Activated CD4-positive, alpha-beta T cell treated with anti-CD3 and anti-CD28 coated beads for 4 hours (primary cell): ENCODE measurements around the gene KTN1.

Experiments used
- DNase-seq, 2 donors: peaks; one replicate each; pipeline ENCODE4 v3.0.0-alpha.2; 2020

KTN1 gene

DNA sequence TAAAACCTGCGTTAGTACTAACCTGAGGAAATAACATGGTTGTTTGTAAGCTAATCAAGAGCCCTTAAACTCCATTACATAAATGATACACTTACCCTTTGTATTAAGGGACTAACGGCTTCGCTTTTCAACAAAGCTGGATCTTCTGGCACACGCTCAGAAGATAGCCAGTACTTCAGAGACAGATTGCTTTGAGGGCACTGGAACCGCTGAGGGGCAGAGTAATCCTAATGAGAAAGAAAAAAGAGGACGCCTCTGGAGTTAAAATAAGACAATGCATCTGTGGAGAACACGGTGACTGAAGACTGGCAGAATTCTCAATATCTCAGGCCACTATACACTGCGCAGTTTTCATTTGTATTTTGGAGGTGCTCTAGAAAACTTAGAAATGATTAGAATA is 1.5 kb upstream of the KTN1 start:
- DNase-seq, result no peak

- peak; percentile 26 to 56 for DNase-seq
Observed at GRCh38 chr14:55580470-55581341, 699 bp downstream of the KTN1 start.

GRCh38 chr14:55581342-55581771 is 1.4 kb downstream of the KTN1 start:
- no peak for DNase-seq

DNA sequence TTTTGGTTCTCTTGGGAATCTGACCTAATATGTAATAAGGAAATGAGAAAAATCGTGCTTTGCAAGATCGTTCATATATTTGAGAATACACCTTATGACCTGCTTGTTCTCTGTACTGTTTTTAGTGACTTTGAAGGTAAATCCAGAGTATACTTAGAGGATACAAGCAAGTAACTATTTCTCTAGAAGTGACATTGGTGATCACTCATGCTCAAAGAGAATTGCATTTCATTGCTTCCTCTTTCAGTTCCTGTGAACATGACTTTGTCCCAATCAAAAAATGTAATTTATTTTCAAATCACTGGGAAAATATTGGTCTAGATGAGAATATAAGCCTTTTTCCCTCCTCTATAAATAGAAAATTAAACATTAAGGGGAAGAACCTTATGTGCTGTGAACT is 2.7 kb downstream of the KTN1 start:
- no peak for DNase-seq

DNA sequence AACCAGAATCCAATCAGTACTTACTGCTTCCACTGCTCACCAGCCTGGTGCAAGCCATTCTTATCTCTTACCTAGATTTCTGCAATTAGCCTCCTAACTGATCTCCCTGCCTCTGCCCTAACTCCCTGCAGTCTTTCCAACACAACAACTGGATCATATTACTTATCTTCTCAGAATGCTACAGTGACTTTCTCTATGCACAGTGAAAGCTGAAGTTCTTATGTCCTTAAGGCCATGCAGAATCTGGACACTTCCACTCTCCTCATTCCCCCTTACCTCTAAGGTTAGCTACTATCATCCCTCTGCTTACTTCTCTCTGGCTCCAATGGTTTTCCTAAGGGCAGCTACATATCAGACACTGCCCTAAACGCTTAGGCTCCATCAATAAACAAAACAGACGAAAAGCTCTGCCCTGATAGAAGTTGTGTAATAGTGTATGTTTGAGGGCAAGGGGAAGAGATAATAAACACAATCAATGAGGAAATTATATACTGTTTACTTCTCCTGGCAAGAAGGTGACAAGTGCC is 4.0 kb downstream of the KTN1 start:
- DNase-seq, result no peak

GRCh38 chr14:55585854-55586253 is 5.8 kb downstream of the KTN1 start:
- DNase-seq, result no peak

DNA sequence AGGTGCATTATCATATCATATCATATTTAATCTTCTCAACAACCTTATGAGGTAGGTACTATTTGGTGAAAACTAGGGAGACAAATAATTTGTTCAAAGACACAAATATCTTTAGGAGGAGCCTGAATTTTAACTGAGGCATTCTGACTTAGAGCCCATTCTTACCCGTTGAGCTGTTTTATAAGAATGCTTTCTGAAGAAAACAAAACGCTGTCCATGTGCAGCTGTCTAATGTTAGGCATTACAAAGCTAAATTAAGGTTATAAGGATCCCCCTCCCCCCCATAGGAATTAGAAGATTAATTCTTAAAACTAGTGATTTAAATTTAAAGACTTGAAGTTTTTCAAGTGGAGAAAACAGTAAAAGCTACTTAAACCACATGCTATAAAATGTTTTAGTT is 6.4 kb downstream of the KTN1 start:
- DNase-seq, result no peak

GRCh38 chr14:55587847-55588246 is 7.8 kb downstream of the KTN1 start:
- no peak for DNase-seq

DNA sequence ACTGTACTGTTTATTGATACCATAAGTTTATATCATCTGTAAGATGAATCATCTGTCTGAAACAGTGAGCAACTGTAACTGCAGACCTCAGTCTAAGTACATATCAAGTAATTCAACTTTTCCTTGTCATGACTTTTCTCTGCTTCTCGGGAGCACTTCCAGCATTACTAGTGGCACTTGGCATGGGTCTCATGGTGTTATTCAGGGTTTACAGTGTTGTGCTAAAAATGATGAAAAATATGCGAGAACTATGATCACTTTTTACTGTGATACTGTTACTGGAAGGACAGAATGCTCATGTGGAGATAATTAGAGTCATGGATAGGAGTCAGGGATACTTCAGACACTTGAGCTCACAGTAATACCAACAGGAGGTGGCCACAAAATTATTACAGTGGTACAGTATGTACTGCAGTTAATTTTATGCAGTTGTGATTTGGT is 8.3 kb downstream of the KTN1 start:
- DNase-seq, result no peak

- DNase-seq, result no peak
Observed at GRCh38 chr14:55589171-55589570, 9.2 kb downstream of the KTN1 start.

- no peak for DNase-seq
Observed at GRCh38 chr14:55592436-55592835, 12.4 kb downstream of the KTN1 start.

- no peak for DNase-seq
Observed at GRCh38 chr14:55593698-55594097, 13.7 kb downstream of the KTN1 start.

GRCh38 chr14:55599250-55599879 is 19.4 kb downstream of the KTN1 start:
- no peak for DNase-seq

GRCh38 chr14:55600784-55601561 is 21.0 kb downstream of the KTN1 start:
- DNase-seq, result no peak

- DNase-seq, result no peak
Observed at GRCh38 chr14:55603401-55603953, 23.5 kb downstream of the KTN1 start.

DNA sequence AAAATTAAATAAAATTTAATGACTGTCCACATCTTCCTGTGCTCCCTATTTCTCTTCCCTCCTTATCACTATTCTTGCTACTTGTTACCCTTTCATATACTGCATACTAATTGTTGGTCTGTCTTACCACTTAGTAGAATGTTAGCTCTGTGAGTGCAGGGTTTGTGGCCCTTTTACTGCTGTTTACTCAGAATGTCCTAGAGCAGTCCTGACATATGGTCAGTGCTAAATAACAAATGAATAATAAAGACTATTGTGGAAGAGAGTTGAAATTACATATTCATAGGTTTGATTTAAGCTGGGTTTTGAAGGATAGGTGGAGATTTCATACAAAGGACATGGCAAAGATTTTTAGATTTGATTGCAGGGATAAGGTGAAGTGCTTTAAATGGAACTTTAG is 24.5 kb downstream of the KTN1 start:
- no peak for DNase-seq

DNA sequence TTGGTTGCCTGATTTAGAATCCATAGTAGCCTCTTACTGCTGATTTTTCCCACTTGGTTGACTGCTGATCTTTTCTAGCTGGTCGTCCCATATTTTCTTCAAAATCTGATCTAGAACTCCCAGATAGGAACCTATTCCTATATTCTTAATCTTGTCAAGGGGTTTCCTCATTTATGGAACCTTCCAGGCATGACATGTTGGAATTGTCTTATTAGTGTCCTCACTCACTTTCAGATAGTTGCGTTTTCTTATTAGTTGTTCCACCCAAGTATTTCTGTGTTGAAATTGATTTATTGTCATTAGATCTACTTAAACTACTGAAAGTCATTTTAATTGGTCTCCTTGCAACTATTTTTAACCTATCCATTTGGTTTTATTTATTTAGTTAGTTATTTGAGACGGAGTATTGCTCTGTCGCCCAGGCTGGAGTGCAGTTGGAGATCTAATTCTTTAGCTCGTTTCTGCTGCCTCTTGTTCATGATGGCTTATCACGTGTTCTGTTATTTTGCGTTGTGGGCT is 25.0 kb downstream of the KTN1 start:
- no peak for DNase-seq

- DNase-seq, result no peak
Observed at GRCh38 chr14:55605793-55606192, 25.8 kb downstream of the KTN1 start.

DNA sequence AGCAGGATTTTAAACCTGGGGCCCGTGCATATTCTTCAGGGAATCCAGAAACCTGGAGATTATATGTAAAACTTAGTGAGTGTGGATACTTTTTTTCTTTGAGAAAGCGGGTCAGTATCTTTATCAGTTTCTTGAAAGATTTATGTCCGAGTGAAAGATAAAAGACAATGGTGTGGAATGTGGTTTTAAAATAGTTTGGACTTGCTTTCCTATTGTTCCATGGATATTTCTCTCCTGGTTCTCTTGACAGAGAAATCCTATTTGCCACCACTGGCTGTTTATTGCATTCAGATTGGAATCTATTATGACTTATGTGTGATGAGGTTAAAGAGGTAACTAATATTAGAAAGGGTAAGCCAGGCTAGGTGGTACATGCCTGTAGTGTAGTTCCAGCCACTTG is 27.4 kb downstream of the KTN1 start:
- no peak for DNase-seq

DNA sequence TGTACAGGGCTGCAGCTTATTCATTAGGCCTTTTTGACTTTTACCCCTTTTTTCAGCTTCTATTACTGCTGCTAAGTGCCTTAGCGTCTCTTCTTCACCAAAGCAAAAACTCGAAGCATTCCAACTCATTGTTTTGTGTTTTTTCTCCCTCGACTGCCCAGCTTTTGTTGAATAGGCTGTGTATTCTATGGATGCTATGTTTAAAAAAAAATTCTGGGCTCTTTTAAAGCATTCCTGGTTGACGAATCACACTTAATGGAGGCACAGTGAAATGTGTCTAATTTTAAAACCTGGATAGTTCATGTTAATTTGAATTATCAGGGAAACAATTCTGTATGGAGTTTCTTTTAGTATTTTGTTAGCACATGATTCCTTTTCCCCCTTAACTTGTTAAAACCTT is 29.7 kb downstream of the KTN1 start:
- DNase-seq, result no peak

GRCh38 chr14:55610713-55611370 is 30.8 kb downstream of the KTN1 start:
- no peak for DNase-seq

DNA sequence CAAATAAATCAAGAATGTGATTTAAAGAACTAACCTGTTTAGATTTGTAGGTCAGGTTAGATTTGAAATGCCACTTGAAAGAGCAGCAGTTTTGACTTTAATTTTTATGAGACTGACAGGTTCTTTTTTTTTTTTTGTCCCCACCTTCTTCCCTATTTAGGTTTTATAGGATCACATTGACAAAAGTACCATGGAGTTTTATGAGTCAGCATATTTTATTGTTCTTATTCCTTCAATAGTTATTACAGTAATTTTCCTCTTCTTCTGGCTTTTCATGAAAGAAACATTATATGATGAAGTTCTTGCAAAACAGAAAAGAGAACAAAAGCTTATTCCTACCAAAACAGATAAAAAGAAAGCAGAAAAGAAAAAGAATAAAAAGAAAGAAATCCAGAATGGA is 31.9 kb downstream of the KTN1 start:
- DNase-seq, result no peak
